GM12891 (cell line): ENCODE data around the gene LRRC47.

Source experiments
- PAX5 ChIP-seq: IDR thresholded peaks from 2 replicates; pipeline ENCODE4 v1.6.1; 2011; ENCODE audit warnings: low read length, moderate library complexity, mild to moderate bottlenecking; ENCODE audit not compliant: insufficient read depth, severe bottlenecking
- POLR2A ChIP-seq: IDR thresholded peaks from 2 replicates; pipeline ENCODE4 v1.6.1; 2011; ENCODE audit warnings: low read depth, low read length, control low read depth
- POLR2AphosphoS5 ChIP-seq: IDR thresholded peaks from 2 replicates; pipeline ENCODE4 v1.6.1; 2011; ENCODE audit warnings: low read depth, low read length, control low read depth
- POU2F2 ChIP-seq: IDR thresholded peaks from 2 replicates; pipeline ENCODE4 v1.6.1; 2011; ENCODE audit warnings: low read depth, mild to moderate bottlenecking, control low read depth, low read length, moderate library complexity
- SPI1 ChIP-seq: IDR thresholded peaks from 2 replicates; pipeline ENCODE4 v1.6.1; 2011; ENCODE audit warnings: low read depth, low read length, control low read depth
- TAF1 ChIP-seq: IDR thresholded peaks from 2 replicates; pipeline ENCODE4 v1.6.1; 2011; ENCODE audit warnings: low read depth, low read length, control low read depth

- TF ChIP-seq POLR2A = no peak
- TF ChIP-seq POLR2AphosphoS5 = no peak
- TF ChIP-seq TAF1 = no peak
- no peak for TF ChIP-seq POU2F2
- TF ChIP-seq SPI1 = no peak
- no peak for TF ChIP-seq PAX5
Measured at GRCh38 chr1:3825356-3825755, 29.1 kb upstream of the LRRC47 start.
